SW480 (cell line): ENCODE data around the gene FCER2.

Experiments
- DNase-seq: peaks from one replicate; pipeline ENCODE4 v3.0.0-alpha.2; 2016; ENCODE audit warnings: low spot score

Gene FCER2

GRCh38 chr19:7732045-7732444 is 30.1 kb upstream of the FCER2 start, which contains the start of gene CLEC4G:
Gene CLEC4G, minus strand, starts transcription at chr19:7732110. Its CDS starts 8 bp downstream, at chr19:7732102.
- no peak for DNase-seq

GRCh38 chr19:7731615-7732014 is 29.7 kb upstream of the FCER2 start:
- DNase-seq, result no peak

GRCh38 chr19:7731218-7731595 is 29.3 kb upstream of the FCER2 start:
- DNase-seq, result no peak

GRCh38 chr19:7730286-7731217 is 28.6 kb upstream of the FCER2 start:
- DNase-seq, result no peak

GRCh38 chr19:7729831-7730285 is 27.9 kb upstream of the FCER2 start:
- DNase-seq, result no peak

- DNase-seq, result no peak
Observed at GRCh38 chr19:7729211-7729610, 27.3 kb upstream of the FCER2 start.

- DNase-seq, result no peak
Observed at GRCh38 chr19:7725791-7726190, 23.9 kb upstream of the FCER2 start.

GRCh38 chr19:7722231-7722651 is 20.3 kb upstream of the FCER2 start:
- no peak for DNase-seq

GRCh38 chr19:7720351-7720750 is 18.4 kb upstream of the FCER2 start:
- no peak for DNase-seq

GRCh38 chr19:7718668-7719067 is 16.7 kb upstream of the FCER2 start:
- no peak for DNase-seq

- DNase-seq, result no peak
Observed at GRCh38 chr19:7716762-7717161, 14.8 kb upstream of the FCER2 start.

- DNase-seq, result no peak
Observed at GRCh38 chr19:7715671-7716070, 13.7 kb upstream of the FCER2 start.

GRCh38 chr19:7710616-7711015 is 8.7 kb upstream of the FCER2 start:
- DNase-seq, result no peak

GRCh38 chr19:7709932-7710460 is 8.1 kb upstream of the FCER2 start:
- no peak for DNase-seq

- DNase-seq, result no peak
Observed at GRCh38 chr19:7706955-7707456, 5.1 kb upstream of the FCER2 start.

- DNase-seq, result no peak
Observed at GRCh38 chr19:7706188-7706954, 4.4 kb upstream of the FCER2 start.

- no peak for DNase-seq
Observed at GRCh38 chr19:7705387-7706187, 3.7 kb upstream of the FCER2 start.

- no peak for DNase-seq
Observed at GRCh38 chr19:7704280-7705060, 2.5 kb upstream of the FCER2 start.

GRCh38 chr19:7703332-7703731 is 1.4 kb upstream of the FCER2 start:
- DNase-seq, result no peak

GRCh38 chr19:7701049-7701653 is 780 bp downstream of the FCER2 start:
- no peak for DNase-seq
